A549 treated with DMSO at 1 μM for 4 hours (cell line): ENCODE measurements around the gene TSPYL1. TPM values are rescaled to one million over a fixed set of nuclear protein-coding genes. Genes with fewer than 3 reads are reported as not detected.

ENCODE experiments used
- total RNA-seq: library from RNA; stranded (reverse); fragments of 200-300 nt; extraction: Qiagen RNA extraction; gene quantifications from 5 replicates; pipeline ENCODE4 v1.2.3, GENCODE V29; 2022; ENCODE audit warnings: low read depth

The TSPYL1 gene
- 29.0 to 36.3 TPM (median 34.0 TPM) in 5 replicates for total RNA-seq

DNA sequence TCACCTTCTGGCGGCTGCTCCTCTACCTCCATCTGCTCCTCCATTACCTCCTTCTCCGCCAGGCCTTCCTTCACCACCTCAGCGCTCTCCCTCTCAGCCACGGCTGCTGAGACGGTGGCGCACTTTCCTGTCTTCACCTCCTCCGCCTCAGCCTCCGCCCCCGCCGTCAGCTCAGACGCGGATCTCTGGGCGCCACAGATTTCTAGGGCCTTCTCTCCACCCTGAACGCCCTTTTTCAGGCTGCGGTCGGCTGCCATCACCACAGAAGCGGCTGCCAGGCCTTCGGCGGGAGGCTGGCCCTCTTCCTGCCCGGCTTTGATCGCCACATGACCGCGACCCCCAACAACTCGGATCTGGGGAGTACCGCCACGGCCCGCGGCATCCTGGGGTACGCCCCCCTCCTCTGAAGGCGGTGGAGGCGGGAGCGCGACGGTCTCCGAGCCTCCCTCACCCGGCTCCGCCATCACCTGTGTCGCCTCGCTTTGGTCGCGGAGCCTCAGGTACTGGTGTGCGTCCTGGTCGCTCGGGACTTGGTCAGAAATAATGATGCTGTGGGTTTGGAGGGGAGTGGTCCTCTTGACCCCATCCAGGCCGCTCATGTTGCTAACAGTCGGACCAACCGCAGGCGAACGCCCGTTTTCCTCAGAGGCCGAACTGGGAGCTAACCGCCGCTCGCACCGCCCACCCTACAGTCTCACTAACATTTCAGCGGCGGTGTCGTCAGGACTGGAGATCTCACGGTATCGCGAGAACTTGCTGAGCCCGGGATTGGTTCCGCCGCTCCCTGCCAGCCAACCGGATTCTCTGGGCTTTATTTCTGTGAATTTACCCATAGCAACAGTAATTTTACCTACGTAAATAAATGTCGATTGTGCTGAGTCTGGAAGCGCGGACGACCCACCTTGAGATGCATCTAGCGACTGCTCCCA, at the start of gene TSPYL1:
Gene TSPYL1, minus strand, starts transcription at position 699 of the 929 bp plus-strand sequence. Its CDS starts 100 bp downstream, at position 599.

DNA sequence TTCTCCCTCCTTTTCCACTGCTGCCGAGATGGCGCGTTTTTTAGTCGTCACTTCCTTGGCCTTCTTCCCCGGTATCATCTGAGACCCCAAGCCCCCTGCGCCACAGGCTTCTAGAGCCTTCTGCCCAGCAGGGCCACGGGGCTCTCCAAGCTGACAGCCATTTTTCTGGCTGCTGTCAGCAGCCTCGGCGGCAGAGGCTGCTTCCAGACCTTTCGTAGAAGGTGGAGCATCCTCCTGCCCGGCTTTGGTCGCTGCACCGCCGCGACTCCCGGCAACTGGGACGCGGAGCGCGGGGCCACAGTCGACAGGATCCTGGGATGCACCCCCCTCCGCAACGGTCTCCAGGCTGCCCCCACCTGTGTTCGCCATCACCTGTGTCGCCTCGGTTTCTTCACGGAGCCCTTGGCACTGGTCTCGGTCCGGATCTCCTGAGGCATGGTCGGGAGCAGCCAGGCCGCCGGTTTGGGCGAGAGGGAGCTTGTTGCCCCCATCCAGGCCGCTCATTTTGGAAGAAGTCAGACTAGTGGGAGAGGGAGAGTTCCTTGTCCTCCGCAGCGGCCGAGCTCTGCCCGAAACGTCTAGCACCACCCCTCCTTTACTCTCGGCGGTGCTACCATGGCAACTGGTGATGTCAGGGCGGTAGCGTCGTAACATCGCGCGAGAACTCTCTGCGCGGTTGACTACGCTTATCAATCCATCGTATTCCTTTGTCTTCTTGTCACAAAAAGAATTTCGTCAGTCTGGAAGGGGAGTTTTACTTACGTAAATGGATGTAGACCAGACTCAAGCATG, 26.0 kb downstream of the TSPYL1 start, which contains the start of gene TSPYL4:
Gene TSPYL4, minus strand, starts transcription at position 571 of the 792 bp plus-strand sequence. Its CDS starts 67 bp downstream, at position 504.

Other genes starting within 250 kb of the TSPYL1 start
- 1.5 to 2.1 TPM (median 1.8 TPM) in 5 replicates for gene FRK, start 219.0 kb downstream of the TSPYL1 start, total RNA-seq
- gene NT5DC1, start 179.1 kb downstream of the TSPYL1 start, total RNA-seq = 25.0 to 34.1 TPM (median 30.4 TPM) in 5 replicates
- gene COL10A1, start 153.8 kb downstream of the TSPYL1 start, total RNA-seq = not detected in 5 replicates
- 3.2 to 4.4 TPM (median 3.5 TPM) in 5 replicates for gene TSPYL4, start 25.9 kb downstream of the TSPYL1 start, total RNA-seq
- gene DSE, start 91.0 kb upstream of the TSPYL1 start, total RNA-seq = 15.9 to 21.7 TPM (median 19.0 TPM) in 5 replicates
- gene CALHM6, start 181.4 kb upstream of the TSPYL1 start, total RNA-seq = 0.45 TPM in 1 of 5 replicates, not detected in the others
- gene CALHM5, start 231.7 kb upstream of the TSPYL1 start, total RNA-seq = 0.05 to 0.10 TPM (median 0.06 TPM) in 5 replicates